Stimulated activated memory B cell treated with anti-CD40 and anti-IgM and Interleukin-4, amounts not matched to agents 10 μg/mL and 1 μg/mL and 100 μg/mL, for 72 hours (primary cell): ENCODE results near the gene MYO10.

Experiments used
- ATAC-seq: fragments of 150-1000 bp; cut with Tn5 transposase; 2 replicates; pipeline ENCODE4 v1.10.0; 2021
- H3K27ac Mint-ChIP-seq: one replicate; pipeline ENCODE4 v1.8.0; 2022; ENCODE audit warnings: mild to moderate bottlenecking, mixed read lengths
- H3K27me3 Mint-ChIP-seq: one replicate; pipeline ENCODE4 v1.8.0; 2022; ENCODE audit warnings: mixed read lengths
- H3K36me3 Mint-ChIP-seq: one replicate; pipeline ENCODE4 v1.8.0; 2022; ENCODE audit warnings: mixed read lengths
- H3K4me1 Mint-ChIP-seq: one replicate; pipeline ENCODE4 v1.8.0; 2022; ENCODE audit warnings: mixed read lengths
- H3K4me3 Mint-ChIP-seq: one replicate; pipeline ENCODE4 v1.8.0; 2022; ENCODE audit warnings: mild to moderate bottlenecking, moderate library complexity, mixed read lengths
- H3K9me3 Mint-ChIP-seq: one replicate; pipeline ENCODE4 v1.8.0; 2022; ENCODE audit warnings: mixed read lengths

MYO10 gene

DNA sequence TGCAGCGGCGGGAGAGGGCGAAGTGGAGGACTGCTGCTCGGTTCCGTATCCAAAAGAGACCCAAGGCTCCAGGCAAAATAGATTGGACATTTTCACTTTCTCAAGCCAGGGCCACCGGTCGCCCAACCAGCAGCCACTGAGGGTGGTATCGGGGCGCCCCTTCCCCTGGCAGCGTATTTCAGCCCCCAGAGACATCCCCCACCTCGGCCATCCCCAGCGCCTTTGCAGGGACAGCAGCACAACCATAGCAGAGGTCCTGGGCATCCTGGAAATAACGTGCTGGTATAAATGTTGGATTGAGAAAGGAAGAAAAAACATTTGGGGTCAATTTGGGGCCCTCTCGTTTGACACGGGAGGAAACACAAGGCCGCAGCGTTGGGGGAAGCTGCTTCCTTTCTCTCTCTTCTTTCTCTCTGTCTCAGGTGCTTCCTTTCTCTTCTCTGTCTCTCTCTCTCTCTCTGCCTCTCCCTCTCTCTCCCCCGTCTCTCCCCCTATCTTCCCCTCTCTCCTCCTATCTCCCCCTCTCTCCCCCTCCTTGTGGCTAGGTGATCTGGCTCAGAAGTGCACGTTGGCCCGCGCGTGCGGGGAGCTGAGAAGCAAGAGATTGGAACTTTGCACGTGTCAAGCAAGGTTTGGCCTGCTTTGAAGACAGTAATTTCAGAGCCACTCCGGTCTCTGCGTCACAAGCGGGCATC, 318.7 kb downstream of the MYO10 start:
- no peak overlapping the region for H3K4me3 Mint-ChIP-seq
- H3K36me3 Mint-ChIP-seq, result no peaks in the 10 kb centered on the region
- ATAC-seq, result no peak
- no peaks in the 10 kb centered on the region for H3K27me3 Mint-ChIP-seq
- H3K9me3 Mint-ChIP-seq, result no peaks in the 10 kb centered on the region
- peaks cover 10% of the 10 kb centered on the region for H3K4me1 Mint-ChIP-seq
- H3K27ac Mint-ChIP-seq, result no peak overlapping the region

DNA sequence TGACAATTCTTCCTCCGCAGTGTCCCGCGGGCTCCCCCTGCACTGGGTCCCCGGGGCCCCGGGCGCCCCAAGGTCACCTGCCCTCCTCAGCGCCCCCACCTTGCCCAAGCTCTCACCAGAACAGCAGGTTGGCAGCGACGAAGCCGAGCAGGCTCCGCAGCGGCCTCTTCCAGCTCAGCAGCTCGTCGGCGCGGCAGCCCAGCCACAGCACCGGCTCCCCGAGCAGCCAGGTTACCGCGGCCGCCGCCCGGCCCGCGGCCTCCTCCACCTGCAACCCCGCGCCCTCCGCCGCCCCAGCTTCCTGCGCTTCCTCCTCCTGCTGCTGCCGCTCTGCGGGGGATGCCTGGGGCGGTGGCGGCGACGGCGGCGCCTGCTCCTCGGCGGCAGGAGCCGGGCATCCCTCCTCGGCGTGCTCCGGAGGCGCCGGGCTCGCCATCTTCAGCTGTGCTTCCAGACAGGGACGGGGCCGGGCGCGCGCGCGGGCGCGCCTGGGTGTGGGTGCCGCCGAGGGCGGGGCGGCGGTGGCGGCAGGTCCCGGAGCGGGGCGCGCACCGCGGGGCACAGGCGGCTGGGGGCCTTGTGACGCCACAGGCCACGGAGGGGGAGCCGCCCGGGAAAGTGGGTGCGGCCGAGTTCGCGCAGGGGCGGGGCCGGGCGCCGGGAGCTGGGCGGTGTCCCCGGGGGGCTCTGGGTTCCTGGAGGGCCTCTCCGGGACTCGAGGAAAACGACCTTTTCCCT, 319.4 kb downstream of the MYO10 start, which contains the start of gene RETREG1:
Gene RETREG1, minus strand, starts transcription at position 462 of the 738 bp plus-strand sequence. Its CDS starts 26 bp downstream, at position 436.
- Mint-ChIP-seq H3K4me1 (peaks cover 12% of the 10 kb centered on the region), H3K27me3 (no peaks in the 10 kb centered on the region), H3K36me3 (no peaks in the 10 kb centered on the region), H3K9me3 (no peaks in the 10 kb centered on the region), H3K4me3 (peak within 1 kb of the TSS; percentile 84), H3K27ac (no peak within 1 kb of the TSS)
- peak; percentile 90 for ATAC-seq

DNA sequence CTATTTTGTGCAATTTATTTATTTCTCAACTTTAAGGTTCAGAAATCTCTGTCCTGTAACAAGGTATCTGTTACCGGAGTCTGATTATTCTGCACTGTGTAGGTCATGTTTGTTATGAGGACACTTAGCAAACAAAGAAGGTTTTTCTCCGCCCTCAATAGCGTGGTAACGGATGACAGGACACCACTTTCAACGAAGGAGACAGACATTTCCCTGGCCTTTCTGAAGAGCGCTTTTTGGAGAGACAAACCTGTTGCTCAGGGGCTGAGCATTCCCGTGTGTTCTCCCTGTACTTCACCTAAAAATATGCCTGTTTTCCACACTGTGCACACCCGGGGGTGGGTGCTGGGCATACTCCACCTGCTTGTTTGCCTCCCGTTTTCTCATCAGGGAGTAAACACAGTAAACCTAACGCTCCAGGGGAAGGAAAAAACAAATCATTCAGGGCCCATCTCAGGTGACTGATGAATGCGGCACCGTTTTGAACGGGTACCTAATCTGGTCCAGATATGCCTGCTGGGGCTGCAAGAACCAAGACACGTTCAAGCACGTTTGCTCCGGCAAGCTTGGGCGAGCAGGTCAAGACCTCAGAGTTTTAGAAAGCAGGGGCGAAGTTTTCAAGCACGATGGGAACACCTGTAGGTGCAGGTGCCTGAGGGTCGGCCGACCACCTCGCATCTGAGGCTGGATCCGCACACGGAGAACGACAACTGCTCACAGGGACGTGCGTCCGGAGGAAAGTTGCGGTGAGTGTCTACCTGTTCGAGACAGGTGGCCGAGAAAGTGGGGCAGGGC, 320.1 kb downstream of the MYO10 start:
- H3K27me3 Mint-ChIP-seq, result no peaks in the 10 kb centered on the region
- no peaks in the 10 kb centered on the region for H3K36me3 Mint-ChIP-seq
- H3K4me3 Mint-ChIP-seq, result peak overlapping the region; percentile 84
- no peak for ATAC-seq
- H3K27ac Mint-ChIP-seq, result no peak overlapping the region
- no peaks in the 10 kb centered on the region for H3K9me3 Mint-ChIP-seq
- peaks cover 18% of the 10 kb centered on the region for H3K4me1 Mint-ChIP-seq

DNA sequence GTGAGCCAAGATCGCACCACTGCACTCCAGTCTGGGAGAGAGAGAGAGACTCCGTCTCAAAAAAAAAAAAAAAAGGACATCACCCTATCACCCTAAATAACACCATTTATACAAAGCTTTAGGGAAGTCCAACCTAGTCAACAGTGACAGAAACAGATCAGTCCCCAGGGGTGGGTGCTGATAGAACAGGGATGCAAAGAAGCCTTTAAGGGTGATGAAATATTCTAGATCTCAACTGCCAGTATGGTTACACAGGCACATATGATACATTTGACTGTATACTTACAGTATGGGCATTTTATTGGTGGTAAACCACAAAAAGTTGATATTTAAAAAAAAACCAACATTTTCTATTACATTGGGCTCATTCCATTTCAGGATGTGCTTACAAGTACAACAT, 324.1 kb downstream of the MYO10 start:
- no peaks in the 10 kb centered on the region for H3K27me3 Mint-ChIP-seq
- H3K9me3 Mint-ChIP-seq, result no peaks in the 10 kb centered on the region
- H3K4me3 Mint-ChIP-seq, result no peak overlapping the region
- peaks cover 6% of the 10 kb centered on the region for H3K36me3 Mint-ChIP-seq
- H3K27ac Mint-ChIP-seq, result no peak overlapping the region
- H3K4me1 Mint-ChIP-seq, result peaks cover 18% of the 10 kb centered on the region
- no peak for ATAC-seq
